SK-N-SH treated with all-trans-retinoic acid at 6 μM for 48 hours (cell line): ENCODE results near the gene ZNF385B.

ENCODE experiments used
- ATAC-seq: fragments of 200-7000 bp; cut with Tn5 transposase; 3 replicates; pipeline ENCODE4 v1.9.1; 2020; ENCODE audit warnings: mild to moderate bottlenecking, moderate library complexity
- BACH2 ChIP-seq: fragments of 250-450 bp; sonication (Bioruptor Pico); IDR thresholded peaks from 2 replicates; pipeline ENCODE4 v1.9.0; 2021; ENCODE audit warnings: mild to moderate bottlenecking, borderline replicate concordance
- CREB5 ChIP-seq: fragments of 250-450 bp; sonication (Bioruptor Pico); IDR thresholded peaks from 2 replicates; pipeline ENCODE4 v1.5.1; 2020; ENCODE audit warnings: low read depth, mild to moderate bottlenecking, moderate library complexity
- CSDC2 ChIP-seq: fragments of 250-450 bp; sonication (Bioruptor Pico); IDR thresholded peaks from 2 replicates; pipeline ENCODE4 v1.5.0; 2020; ENCODE audit warnings: mild to moderate bottlenecking, moderate library complexity
- GLIS3 ChIP-seq: fragments of 250-450 bp; sonication (Bioruptor Pico); IDR thresholded peaks from 2 replicates; pipeline ENCODE4 v1.5.0; 2020; ENCODE audit warnings: mild to moderate bottlenecking, moderate library complexity
- OSR1 ChIP-seq: fragments of 250-450 bp; sonication (Bioruptor Pico); IDR thresholded peaks from 2 replicates; pipeline ENCODE4 v1.8.0; 2022; ENCODE audit warnings: moderate library complexity, mild to moderate bottlenecking, inconsistent platforms
- PATZ1 ChIP-seq: fragments of 250-450 bp; sonication (Bioruptor Pico); IDR thresholded peaks from 2 replicates; pipeline ENCODE4 v1.8.0; 2020; ENCODE audit warnings: mild to moderate bottlenecking, moderate library complexity, borderline replicate concordance
- POU6F1 ChIP-seq: fragments of 250-450 bp; sonication (Bioruptor Pico); IDR thresholded peaks from 2 replicates; pipeline ENCODE4 v1.8.0; 2021; ENCODE audit warnings: low read depth, mild to moderate bottlenecking, moderate library complexity, borderline replicate concordance
- PPARA ChIP-seq: fragments of 250-450 bp; sonication (Bioruptor Pico); IDR thresholded peaks from 2 replicates; pipeline ENCODE4 v1.5.0; 2020; ENCODE audit warnings: mild to moderate bottlenecking, borderline replicate concordance
- RARB ChIP-seq: fragments of 250-450 bp; sonication (Bioruptor Pico); IDR thresholded peaks from 2 replicates; pipeline ENCODE4 v1.8.0; 2021; ENCODE audit warnings: mild to moderate bottlenecking, moderate library complexity
- SNAI2 ChIP-seq: fragments of 250-450 bp; sonication (Bioruptor Pico); IDR thresholded peaks from 2 replicates; pipeline ENCODE4 v1.5.0; 2020; ENCODE audit warnings: mild to moderate bottlenecking, moderate library complexity
- TCF4 ChIP-seq: fragments of 250-450 bp; sonication (Bioruptor Pico); IDR thresholded peaks from 2 replicates; pipeline ENCODE4 v1.8.0; 2021; ENCODE audit warnings: mild to moderate bottlenecking, moderate library complexity, borderline replicate concordance
- TOX ChIP-seq: fragments of 250-450 bp; sonication (Bioruptor Pico); IDR thresholded peaks from 2 replicates; pipeline ENCODE4 v1.8.0; 2021; ENCODE audit warnings: mild to moderate bottlenecking, moderate library complexity, borderline replicate concordance
- TSHZ2 ChIP-seq: fragments of 250-450 bp; sonication (Bioruptor Pico); IDR thresholded peaks from 2 replicates; pipeline ENCODE4 v1.5.0; 2020; ENCODE audit warnings: mild to moderate bottlenecking, moderate library complexity
- ZC3H10 ChIP-seq: fragments of 250-450 bp; sonication (Bioruptor Pico); IDR thresholded peaks from 2 replicates; pipeline ENCODE4 v1.5.1; 2021; ENCODE audit warnings: mild to moderate bottlenecking, moderate library complexity
- ZFP3 ChIP-seq: fragments of 250-450 bp; sonication (Bioruptor Pico); IDR thresholded peaks from 2 replicates; pipeline ENCODE4 v1.5.0; 2020; ENCODE audit warnings: mild to moderate bottlenecking, moderate library complexity
- ZFP30 ChIP-seq: fragments of 450-650 bp; formaldehyde crosslinking; IDR thresholded peaks from 2 replicates; pipeline ENCODE4 v1.5.0; 2022; ENCODE audit warnings: mild to moderate bottlenecking, moderate library complexity
- ZNF565 ChIP-seq: fragments of 450-650 bp; formaldehyde crosslinking; conservative IDR thresholded peaks from 2 replicates; pipeline ENCODE4 v1.5.0; 2020; ENCODE audit warnings: low read depth, mild to moderate bottlenecking, moderate library complexity
- ZNF70 ChIP-seq: fragments of 450-650 bp; formaldehyde crosslinking; IDR thresholded peaks from 2 replicates; pipeline ENCODE4 v1.5.0; 2020; ENCODE audit warnings: mild to moderate bottlenecking, moderate library complexity
- ZNF8 ChIP-seq: fragments of 450-650 bp; formaldehyde crosslinking; IDR thresholded peaks from 2 replicates; pipeline ENCODE4 v1.5.0; 2020; ENCODE audit warnings: mild to moderate bottlenecking, moderate library complexity
- TF ChIP-seq, protein P1 (sequence below): fragments of 250-450 bp; sonication (Bioruptor Pico); IDR thresholded peaks from 2 replicates; pipeline ENCODE4 v1.5.1; 2021; ENCODE audit warnings: mild to moderate bottlenecking, moderate library complexity

Gene ZNF385B

GRCh38 chr2:179694963-179695362 lies 166.4 kb downstream of the ZNF385B start:
- ATAC-seq = no peak
- no peak for TF ChIP-seq ZFP3 (CRISPR knock-in tag)
- TF ChIP-seq BACH2 (CRISPR knock-in tag) = no peak
- no peak for TF ChIP-seq GLIS3 (CRISPR knock-in tag)
- no peak for TF ChIP-seq OSR1 (CRISPR knock-in tag)
- TF ChIP-seq ZC3H10 = no peak
- no peak for TF ChIP-seq ZFP30
- no peak for TF ChIP-seq ZNF8 (CRISPR knock-in tag)
- no peak for TF ChIP-seq TOX
- TF ChIP-seq, protein P1, sequence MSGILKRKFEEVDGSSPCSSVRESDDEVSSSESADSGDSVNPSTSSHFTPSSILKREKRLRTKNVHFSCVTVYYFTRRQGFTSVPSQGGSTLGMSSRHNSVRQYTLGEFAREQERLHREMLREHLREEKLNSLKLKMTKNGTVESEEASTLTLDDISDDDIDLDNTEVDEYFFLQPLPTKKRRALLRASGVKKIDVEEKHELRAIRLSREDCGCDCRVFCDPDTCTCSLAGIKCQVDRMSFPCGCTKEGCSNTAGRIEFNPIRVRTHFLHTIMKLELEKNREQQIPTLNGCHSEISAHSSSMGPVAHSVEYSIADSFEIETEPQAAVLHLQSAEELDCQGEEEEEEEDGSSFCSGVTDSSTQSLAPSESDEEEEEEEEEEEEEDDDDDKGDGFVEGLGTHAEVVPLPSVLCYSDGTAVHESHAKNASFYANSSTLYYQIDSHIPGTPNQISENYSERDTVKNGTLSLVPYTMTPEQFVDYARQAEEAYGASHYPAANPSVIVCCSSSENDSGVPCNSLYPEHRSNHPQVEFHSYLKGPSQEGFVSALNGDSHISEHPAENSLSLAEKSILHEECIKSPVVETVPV (CRISPR knock-in tag) = no peak
- TF ChIP-seq ZNF70 (CRISPR knock-in tag) = no peak
- no peak for TF ChIP-seq CREB5 (CRISPR knock-in tag)
- no peak for TF ChIP-seq SNAI2
- TF ChIP-seq, all 23 proteins: peak for 0

- peak; percentile 74 for ATAC-seq
- TF ChIP-seq OSR1 (CRISPR knock-in tag) (no peak), PATZ1 (CRISPR knock-in tag) (no peak), TOX (no peak), GLIS3 (CRISPR knock-in tag) (no peak), ZFP3 (CRISPR knock-in tag) (no peak), BACH2 (CRISPR knock-in tag) (no peak)
These were observed 168.8 kb downstream of the ZNF385B start for GRCh38 chr2:179692610-179693009.

- TF ChIP-seq RARB (CRISPR knock-in tag) (no peak), ZC3H10 (no peak), ZNF565 (no peak), PATZ1 (CRISPR knock-in tag) (no peak)
- ATAC-seq = peak; percentile 41; the same call in 2 of the 3 replicates
These were observed 169.4 kb downstream of the ZNF385B start for GRCh38 chr2:179692043-179692442.

DNA sequence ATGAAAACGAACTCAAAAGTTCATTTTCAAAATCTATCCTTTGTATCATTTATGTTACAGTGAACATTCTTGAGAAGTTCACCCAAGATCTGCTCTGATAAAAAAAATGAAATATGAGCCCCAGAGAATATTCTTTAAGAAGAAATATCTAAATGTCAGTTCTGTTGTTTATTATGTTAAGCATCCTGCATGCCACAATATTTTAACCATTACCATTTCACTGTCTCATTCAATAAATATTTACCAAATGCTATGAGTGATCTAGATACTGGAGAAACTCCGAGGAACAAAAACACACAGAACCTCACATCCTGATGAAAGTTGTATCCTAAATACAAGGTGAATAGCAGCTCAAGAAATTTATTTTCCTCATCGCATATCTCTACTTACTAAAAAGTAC lies 170.2 kb downstream of the ZNF385B start:
- TF ChIP-seq BACH2 (CRISPR knock-in tag) (no peak), SNAI2 (no peak), TSHZ2 (CRISPR knock-in tag) (no peak), ZFP3 (CRISPR knock-in tag) (no peak), CREB5 (CRISPR knock-in tag) (no peak), RARB (CRISPR knock-in tag) (no peak), ZNF70 (CRISPR knock-in tag) (no peak), ZNF8 (CRISPR knock-in tag) (no peak), OSR1 (CRISPR knock-in tag) (no peak), GLIS3 (CRISPR knock-in tag) (no peak), CSDC2 (CRISPR knock-in tag) (no peak), ZC3H10 (no peak), POU6F1 (no peak), TCF4 (CRISPR knock-in tag) (no peak), ZFP30 (no peak), PPARA (CRISPR knock-in tag) (no peak)
- TF ChIP-seq, protein P1 (CRISPR knock-in tag) = no peak
- ATAC-seq = peak; percentile 73
